SK-N-SH (cell line): ENCODE measurements around the gene MSH2. TPM values are rescaled to one million over a fixed set of nuclear protein-coding genes. Genes with fewer than 3 reads are reported as not detected.

Experiments used
- CTCF ChIA-PET: fragments of 300-600, 350-600 bp; formaldehyde crosslinking; extraction: SDS; loops from one replicate; lab custom pipeline; 2021; lab: Yijun Ruan, JAX
- POLR2A ChIA-PET: fragments of 350-600 bp; sonication (Branson Sonifier 250); formaldehyde crosslinking; extraction: SDS; loops from one replicate; lab custom pipeline; 2020; ENCODE audit warnings: antibody characterized with exemption, inconsistent platforms; lab: Yijun Ruan, JAX
- DNase-seq: peaks from one replicate; pipeline ENCODE4 v3.0.0; 2012
- H2AFZ ChIP-seq: fragments of 200-600 bp; sonication (generic); 2 replicates; pipeline ENCODE4 v1.8.1; 2016; ENCODE audit warnings: antibody characterized with exemption, mild to moderate bottlenecking, low read depth
- H3F3A ChIP-seq: fragments of 200-600 bp; sonication (generic); replicated peaks from 2 replicates; pipeline ENCODE3; 2016; ENCODE audit warnings: antibody characterized with exemption, mild to moderate bottlenecking; ENCODE audit not compliant: insufficient read depth
- H3K27ac ChIP-seq, 2 experiments: fragments of 200-500 bp in 1 of 2; fragments of 200-600 bp in 1 of 2; sonication (Bioruptor generic) in 1 of 2; sonication (generic), shearing (Covaris generic) in 1 of 2; 2 replicates each; pipeline versions ENCODE4 v1.5.1 to v1.6.1; 2014 to 2016; ENCODE audit warnings: low read depth in 2 of 2, inconsistent platforms in 1 of 2, low read length in 1 of 2, mild to moderate bottlenecking in 1 of 2, mixed read lengths in 1 of 2
- H3K27me3 ChIP-seq: fragments of 200-600 bp; sonication (generic), shearing (Covaris generic); 2 replicates; pipeline ENCODE4 v1.6.1; 2016; ENCODE audit warnings: mixed run types; ENCODE audit not compliant: insufficient read depth
- H3K36me3 ChIP-seq, 2 experiments: fragments of 200-500 bp in 1 of 2; fragments of 200-600 bp in 1 of 2; sonication (Bioruptor generic) in 1 of 2; sonication (generic) in 1 of 2; replicated peaks in 1 of 2; 2 replicates each; pipeline versions ENCODE3 to v1.5.1; 2014 to 2016; ENCODE audit warnings: low read length in 1 of 2, mild to moderate bottlenecking in 1 of 2; ENCODE audit not compliant: insufficient read depth in 2 of 2, control insufficient read depth in 1 of 2
- H3K4me1 ChIP-seq, 2 experiments: fragments of 200-500 bp in 1 of 2; fragments of 200-600 bp in 1 of 2; sonication (Bioruptor generic) in 1 of 2; sonication (generic), shearing (Covaris generic) in 1 of 2; 2 replicates each; pipeline versions ENCODE4 v1.5.1 to v1.6.1; 2014 to 2016; ENCODE audit warnings: low read depth in 1 of 2, low read length in 1 of 2, mixed run types in 1 of 2; ENCODE audit not compliant: insufficient read depth in 2 of 2, control insufficient read depth in 1 of 2
- H3K4me2 ChIP-seq: fragments of 200-600 bp; sonication (generic), shearing (Covaris generic); 2 replicates; pipeline ENCODE4 v1.6.1; 2017; ENCODE audit warnings: mixed run types
- H3K4me3 ChIP-seq, 2 experiments: fragments of 200-500 bp in 1 of 2; fragments of 200-600 bp in 1 of 2; sonication (Bioruptor generic) in 1 of 2; sonication (generic), shearing (Covaris generic) in 1 of 2; 2 replicates each; pipeline versions ENCODE4 v1.5.1 to v1.8.1; 2014 to 2016; ENCODE audit warnings: low read depth in 2 of 2, inconsistent platforms in 1 of 2, low read length in 1 of 2, mild to moderate bottlenecking in 1 of 2, mixed read lengths in 1 of 2, moderate library complexity in 1 of 2
- H3K79me2 ChIP-seq: fragments of 200-600 bp; sonication (generic); 2 replicates; pipeline ENCODE4 v1.8.1; 2017; ENCODE audit warnings: mild to moderate bottlenecking; ENCODE audit not compliant: insufficient read depth
- H3K9ac ChIP-seq: fragments of 200-600 bp; sonication (generic); 2 replicates; pipeline ENCODE4 v1.6.1; 2017; ENCODE audit warnings: mixed run types
- H3K9me2 ChIP-seq: fragments of 200-600 bp; sonication (generic); 2 replicates; pipeline ENCODE4 v1.6.1; 2017; ENCODE audit warnings: mixed run types
- H3K9me3 ChIP-seq: fragments of 200-600 bp; sonication (generic); 2 replicates; pipeline ENCODE4 v1.6.1; 2017; ENCODE audit warnings: mixed run types, mild to moderate bottlenecking, moderate library complexity
- H4K20me1 ChIP-seq: fragments of 200-600 bp; sonication (generic); 2 replicates; pipeline ENCODE4 v1.6.1; 2017; ENCODE audit warnings: mild to moderate bottlenecking, mixed run types; ENCODE audit not compliant: insufficient read depth
- EZH2phosphoT487 ChIP-seq: fragments of 200-600 bp; sonication (generic); IDR thresholded peaks from 2 replicates; pipeline ENCODE4 v1.6.1; 2017; ENCODE audit warnings: low read depth, mixed run types, mild to moderate bottlenecking, antibody characterized with exemption, moderate library complexity, borderline replicate concordance
- FOXM1 ChIP-seq: IDR thresholded peaks from 2 replicates; pipeline ENCODE4 v1.4.0; 2012; ENCODE audit warnings: low read depth, mild to moderate bottlenecking
- GABPA ChIP-seq: IDR thresholded peaks from 2 replicates; pipeline ENCODE4 v1.4.0; 2012; ENCODE audit warnings: low read depth, mild to moderate bottlenecking
- NFIC ChIP-seq: IDR thresholded peaks from 2 replicates; pipeline ENCODE4 v1.4.0; 2012; ENCODE audit warnings: borderline replicate concordance
- PBX3 ChIP-seq: IDR thresholded peaks from 2 replicates; pipeline ENCODE4; 2012
- POLR2AphosphoS5 ChIP-seq: IDR thresholded peaks from 2 replicates; pipeline ENCODE4 v1.6.1; 2012; ENCODE audit warnings: low read depth, low read length
- RFX5 ChIP-seq: IDR thresholded peaks from 2 replicates; pipeline ENCODE4 v1.6.1; 2012; ENCODE audit warnings: mild to moderate bottlenecking, improper control_type of control experiment, low read length
- ZBTB33 ChIP-seq: IDR thresholded peaks from 2 replicates; pipeline ENCODE4 v1.4.0; 2012; ENCODE audit warnings: low read depth, borderline replicate concordance
- WGBS: methylation state at CpG from one replicate; pipeline ENCODE4 v1.1.6; 2017; ENCODE audit warnings: low lambda C conversion rate; 5-methylcytosine and 5-hydroxymethylcytosine counted together
- polyA plus RNA-seq, 3 experiments: library from polyadenylated mRNA; depleted of rRNA; stranded (reverse); fragments of >200 nt; gene quantifications; 2 replicates each; pipeline ENCODE4 v1.2.3, GENCODE V29; 2012
- TF ChIP-seq, protein P1 (sequence below): IDR thresholded peaks from 2 replicates; pipeline ENCODE4 v1.6.1; 2012; ENCODE audit warnings: mild to moderate bottlenecking, low read depth, low read length, moderate library complexity

Gene MSH2
- polyA plus RNA-seq, 1 of the 3 experiments (the other 2 are of a cell fraction), result 13.7 TPM

DNA sequence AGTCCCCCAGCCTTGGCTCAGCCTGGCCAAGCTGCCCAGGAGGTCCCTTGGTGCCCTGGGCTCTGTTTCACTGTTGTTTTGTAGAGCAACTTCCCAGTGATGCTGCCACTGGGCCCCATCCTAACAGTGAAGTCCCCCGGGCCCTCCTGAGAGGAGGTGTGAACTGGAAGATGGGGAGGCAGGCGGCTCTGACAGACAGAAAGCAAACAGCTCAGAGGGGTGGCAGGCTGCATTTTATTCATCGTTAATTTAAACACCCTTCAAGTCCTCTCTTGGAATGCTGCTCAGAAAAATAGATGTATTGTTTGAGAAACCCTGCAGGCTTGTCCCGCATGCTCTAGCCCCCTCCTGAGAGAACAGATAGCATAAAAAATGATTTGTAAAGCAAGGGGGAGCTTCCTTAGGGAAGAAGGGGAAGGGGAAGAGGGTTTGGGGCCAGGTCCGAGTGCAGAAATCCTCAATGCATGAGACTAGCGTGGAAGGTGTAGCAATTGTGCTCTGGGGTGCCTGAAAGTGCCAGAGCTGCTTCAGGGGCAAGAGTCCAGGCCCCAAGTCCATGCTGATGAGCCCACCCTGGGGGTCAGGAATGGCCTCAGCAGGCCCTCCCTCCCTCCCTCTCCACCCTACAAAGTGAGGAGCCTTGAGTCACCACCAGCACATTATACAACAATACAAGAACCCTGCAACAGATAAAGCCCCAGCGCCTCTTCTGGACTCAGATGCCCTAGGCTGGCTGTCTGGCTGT, 113.6 kb downstream of the MSH2 start:
- no peaks in the 10 kb centered on the region for H4K20me1 ChIP-seq
- POLR2A ChIA-PET, result no interaction called here
- no peaks in the 10 kb centered on the region for H3K27me3 ChIP-seq
- no peak for TF ChIP-seq GABPA
- TF ChIP-seq, protein P1, sequence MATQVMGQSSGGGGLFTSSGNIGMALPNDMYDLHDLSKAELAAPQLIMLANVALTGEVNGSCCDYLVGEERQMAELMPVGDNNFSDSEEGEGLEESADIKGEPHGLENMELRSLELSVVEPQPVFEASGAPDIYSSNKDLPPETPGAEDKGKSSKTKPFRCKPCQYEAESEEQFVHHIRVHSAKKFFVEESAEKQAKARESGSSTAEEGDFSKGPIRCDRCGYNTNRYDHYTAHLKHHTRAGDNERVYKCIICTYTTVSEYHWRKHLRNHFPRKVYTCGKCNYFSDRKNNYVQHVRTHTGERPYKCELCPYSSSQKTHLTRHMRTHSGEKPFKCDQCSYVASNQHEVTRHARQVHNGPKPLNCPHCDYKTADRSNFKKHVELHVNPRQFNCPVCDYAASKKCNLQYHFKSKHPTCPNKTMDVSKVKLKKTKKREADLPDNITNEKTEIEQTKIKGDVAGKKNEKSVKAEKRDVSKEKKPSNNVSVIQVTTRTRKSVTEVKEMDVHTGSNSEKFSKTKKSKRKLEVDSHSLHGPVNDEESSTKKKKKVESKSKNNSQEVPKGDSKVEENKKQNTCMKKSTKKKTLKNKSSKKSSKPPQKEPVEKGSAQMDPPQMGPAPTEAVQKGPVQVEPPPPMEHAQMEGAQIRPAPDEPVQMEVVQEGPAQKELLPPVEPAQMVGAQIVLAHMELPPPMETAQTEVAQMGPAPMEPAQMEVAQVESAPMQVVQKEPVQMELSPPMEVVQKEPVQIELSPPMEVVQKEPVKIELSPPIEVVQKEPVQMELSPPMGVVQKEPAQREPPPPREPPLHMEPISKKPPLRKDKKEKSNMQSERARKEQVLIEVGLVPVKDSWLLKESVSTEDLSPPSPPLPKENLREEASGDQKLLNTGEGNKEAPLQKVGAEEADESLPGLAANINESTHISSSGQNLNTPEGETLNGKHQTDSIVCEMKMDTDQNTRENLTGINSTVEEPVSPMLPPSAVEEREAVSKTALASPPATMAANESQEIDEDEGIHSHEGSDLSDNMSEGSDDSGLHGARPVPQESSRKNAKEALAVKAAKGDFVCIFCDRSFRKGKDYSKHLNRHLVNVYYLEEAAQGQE, result no peak
- TF ChIP-seq RFX5, result no peak
- TF ChIP-seq EZH2phosphoT487, result no peak
- TF ChIP-seq FOXM1, result no peak
- no peak for TF ChIP-seq ZBTB33
- TF ChIP-seq NFIC, result no peak
- no peak for TF ChIP-seq POLR2AphosphoS5
- TF ChIP-seq PBX3, result no peak
- TF ChIP-seq, all 33 proteins: peak for 0
- WGBS, result 77% methylated on average over 7 of the region's 7 CpGs
- no peak overlapping the region for H3K9ac ChIP-seq
- CTCF ChIA-PET, result interaction anchor here (1.1 to 2.7 kb wide), 4 partner anchors 49 to 252 kb away, joined by 3 to 10 read pairs (median 3); no protein-coding TSS in a partner anchor
- DNase-seq, result no peak
- H2AFZ ChIP-seq, result no peak overlapping the region
- no peaks in the 10 kb centered on the region for H3K9me2 ChIP-seq
- H3K27ac ChIP-seq, result no peak overlapping the region
- H3K4me1 ChIP-seq, result peaks cover 0 to 13% of the 10 kb centered on the region in 2 experiments; a peak in 1 of 4 replicates
- H3K36me3 ChIP-seq, result no peaks in the 10 kb centered on the region
- H3K9me3 ChIP-seq, result no peaks in the 10 kb centered on the region
- no peaks in the 10 kb centered on the region for H3K79me2 ChIP-seq
- no peak overlapping the region for H3K4me3 ChIP-seq
- H3K4me2 ChIP-seq, result no peak overlapping the region
- H3F3A ChIP-seq, result no peaks in the 10 kb centered on the region
